SU-DHL-6 (cell line): ENCODE measurements around the gene SRRM3.
"Not testable (repeated sequence)": the region's sequence is repeated elsewhere in the genome, so short reads cannot be mapped to it uniquely, and the experiment has no call there.

Experiments
- H2AFZ ChIP-seq: fragments of 200-600 bp; sonication (generic); 2 replicates; pipeline ENCODE4 v1.6.1; 2014; ENCODE audit warnings: low read depth, mild to moderate bottlenecking, moderate library complexity, mixed read lengths, antibody characterized with exemption, low read length; ENCODE audit not compliant: severe bottlenecking
- H3F3A ChIP-seq: fragments of 200-600 bp; shearing (Covaris generic); 2 replicates; pipeline ENCODE4 v1.6.0; 2016; ENCODE audit warnings: antibody characterized with exemption, mild to moderate bottlenecking; ENCODE audit not compliant: insufficient read depth
- H3K27ac ChIP-seq: fragments of 200-600 bp; sonication (generic); 2 replicates; pipeline ENCODE4 v1.5.1; 2016; ENCODE audit warnings: low read depth, mild to moderate bottlenecking, low read length, moderate library complexity, mixed read lengths
- H3K27me3 ChIP-seq: fragments of 200-600 bp; sonication (generic), shearing (Covaris generic); 2 replicates; pipeline ENCODE4 v1.6.0; 2014; ENCODE audit warnings: mild to moderate bottlenecking, low read length
- H3K36me3 ChIP-seq: fragments of 200-600 bp; sonication (generic); 2 replicates; pipeline ENCODE4 v1.6.1; 2014; ENCODE audit warnings: mild to moderate bottlenecking, low read length, mixed read lengths
- H3K4me2 ChIP-seq: fragments of 300-600, 200-600 bp; shearing (Covaris generic), sonication (generic); 2 replicates; pipeline ENCODE4 v1.6.0; 2014; ENCODE audit warnings: low read length, low read depth, mild to moderate bottlenecking; ENCODE audit not compliant: poor library complexity, severe bottlenecking
- H3K4me3 ChIP-seq: fragments of 200-600 bp; sonication (generic); 2 replicates; pipeline ENCODE4 v1.5.1; 2014; ENCODE audit warnings: antibody characterized with exemption, low read length, mild to moderate bottlenecking, mixed read lengths; ENCODE audit not compliant: insufficient read depth, poor library complexity, severe bottlenecking
- H3K79me2 ChIP-seq: fragments of 200-600 bp; sonication (generic); 2 replicates; pipeline ENCODE4 v1.6.1; 2014; ENCODE audit warnings: mild to moderate bottlenecking, low read length, moderate library complexity; ENCODE audit not compliant: insufficient read depth
- H3K9ac ChIP-seq: fragments of 200-600 bp; sonication (generic); 2 replicates; pipeline ENCODE4 v1.7.0; 2014; ENCODE audit warnings: mild to moderate bottlenecking, low read length
- H3K9me2 ChIP-seq: fragments of 200-600 bp; sonication (generic); replicated peaks from 2 replicates; pipeline ENCODE4 v1.6.1; 2014; ENCODE audit warnings: low read length; ENCODE audit not compliant: insufficient read depth
- H3K9me3 ChIP-seq: fragments of 200-600 bp; sonication (generic); 2 replicates; pipeline ENCODE4 v1.6.1; 2014; ENCODE audit warnings: low read length, mixed read lengths; ENCODE audit not compliant: insufficient read depth
- H4K20me1 ChIP-seq: fragments of 200-600 bp; sonication (generic); 2 replicates; pipeline ENCODE4 v1.6.1; 2014; ENCODE audit warnings: low read depth, mild to moderate bottlenecking, antibody characterized with exemption, low read length, moderate library complexity, mixed read lengths
- CTCF ChIP-seq: fragments of 200-600 bp; sonication (generic); IDR thresholded peaks from one replicate; pipeline ENCODE4 v1.5.1; 2017; ENCODE audit warnings: antibody characterized with exemption, mild to moderate bottlenecking, low read length, moderate library complexity; ENCODE audit not compliant: insufficient read depth, poor library complexity, severe bottlenecking
- EZH2phosphoT487 ChIP-seq: fragments of 200-600 bp; sonication (generic), shearing (Covaris generic); conservative IDR thresholded peaks from 2 replicates; pipeline ENCODE4 v1.6.1; 2018; ENCODE audit warnings: mild to moderate bottlenecking, antibody characterized with exemption, low read length, moderate library complexity, mixed read lengths

The SRRM3 gene

DNA sequence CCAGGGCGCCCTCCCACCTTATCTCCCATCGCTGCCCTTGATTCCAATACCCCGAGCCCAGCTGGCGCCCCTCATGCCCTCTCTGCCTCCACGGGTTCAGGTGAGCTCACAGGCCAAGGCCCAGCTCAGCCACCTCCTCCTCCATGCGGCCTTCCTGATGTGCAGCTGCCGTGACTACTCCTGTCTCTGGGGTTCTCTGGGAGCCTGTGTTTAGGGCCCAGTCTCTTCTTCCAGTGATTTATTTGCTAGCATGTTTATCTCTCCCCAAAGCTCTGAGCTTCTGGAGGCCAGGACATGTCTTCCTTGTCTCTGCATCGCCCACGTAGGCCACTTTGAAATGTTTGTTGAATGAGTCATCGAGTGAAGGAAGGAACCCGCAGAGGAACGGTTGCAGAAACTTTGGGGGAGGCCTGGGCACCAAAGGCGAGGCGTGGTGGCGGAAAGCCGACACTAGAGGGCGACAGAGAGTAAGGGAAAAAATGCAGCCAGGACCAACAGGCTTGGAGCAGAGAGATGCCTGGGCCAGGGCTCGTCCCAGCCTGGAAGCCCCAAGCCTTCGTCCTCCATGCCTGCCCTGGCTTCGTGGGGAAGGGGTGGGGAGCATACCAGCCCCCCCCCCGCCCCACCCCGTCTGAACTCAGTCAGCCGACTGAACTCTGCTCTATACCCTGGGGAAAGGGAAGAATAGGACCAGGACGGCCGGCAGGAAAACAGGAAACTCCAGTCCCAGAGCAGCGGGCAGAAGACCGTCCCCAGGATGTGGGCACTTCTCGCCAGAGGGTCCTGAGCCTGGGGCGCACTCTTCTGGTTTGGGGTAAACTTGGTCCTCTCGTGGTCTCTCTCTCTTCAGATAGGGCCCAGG lies 89.9 kb downstream of the SRRM3 start:
- no peak overlapping the region for H2AFZ ChIP-seq
- no peak overlapping the region for H3K9ac ChIP-seq
- no peak overlapping the region for H3K27ac ChIP-seq
- H3K4me2 ChIP-seq = no peak overlapping the region
- H3K79me2 ChIP-seq = no peaks in the 10 kb centered on the region
- TF ChIP-seq CTCF = peak; percentile 95
- no peak for TF ChIP-seq EZH2phosphoT487
- H3K36me3 ChIP-seq = no peaks in the 10 kb centered on the region
- no peaks in the 10 kb centered on the region for H3K9me2 ChIP-seq
- no peaks in the 10 kb centered on the region for H4K20me1 ChIP-seq
- no peaks in the 10 kb centered on the region for H3F3A ChIP-seq
- H3K9me3 ChIP-seq = no peaks in the 10 kb centered on the region
- no peak overlapping the region for H3K4me3 ChIP-seq
- no peaks in the 10 kb centered on the region for H3K27me3 ChIP-seq

GRCh38 chr7:76292213-76292573 lies 90.5 kb downstream of the SRRM3 start:
- no peaks in the 10 kb centered on the region for H3K36me3 ChIP-seq

DNA sequence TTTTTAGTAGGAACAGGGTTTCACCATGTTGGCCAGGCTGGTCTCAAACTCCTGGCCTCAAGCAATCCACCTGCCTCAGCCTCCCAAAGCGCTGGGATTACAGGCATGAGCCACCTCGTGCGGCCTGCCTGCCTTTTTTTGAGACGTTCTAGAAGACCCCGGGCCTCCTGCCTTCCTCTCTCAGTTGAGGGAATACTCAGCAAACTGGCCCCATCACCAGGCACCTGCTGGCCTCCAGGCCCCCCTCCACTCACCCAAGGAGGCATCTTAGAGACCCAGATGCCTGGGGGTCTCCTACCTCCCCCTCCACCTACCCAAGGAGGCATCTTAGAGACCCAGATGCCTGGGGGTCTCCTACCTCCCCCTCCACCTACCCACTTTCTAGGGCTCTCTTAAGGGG lies 91.2 kb downstream of the SRRM3 start:
- not testable (repeated sequence) for H2AFZ ChIP-seq, H3K27me3 ChIP-seq, H3K4me3 ChIP-seq, H3K36me3 ChIP-seq, H3K79me2 ChIP-seq, H3K9me3 ChIP-seq, H3K27ac ChIP-seq, H3F3A ChIP-seq, H3K9me2 ChIP-seq, H3K9ac ChIP-seq, H4K20me1 ChIP-seq, H3K4me2 ChIP-seq

More at GRCh38 chr7:76292213-76292573, 90.5 kb downstream of the SRRM3 start:
- no peaks in the 10 kb centered on the region for H4K20me1 ChIP-seq
- no peak overlapping the region for H3K4me3 ChIP-seq
- no peaks in the 10 kb centered on the region for H3K27me3 ChIP-seq
- TF ChIP-seq CTCF (no peak), EZH2phosphoT487 (no peak)
- no peak overlapping the region for H3K27ac ChIP-seq
- H2AFZ ChIP-seq = no peak overlapping the region
- no peaks in the 10 kb centered on the region for H3K79me2 ChIP-seq
- no peaks in the 10 kb centered on the region for H3F3A ChIP-seq
- no peaks in the 10 kb centered on the region for H3K9me2 ChIP-seq
- no peak overlapping the region for H3K4me2 ChIP-seq
- H3K9me3 ChIP-seq = no peaks in the 10 kb centered on the region
- no peak overlapping the region for H3K9ac ChIP-seq

DNA sequence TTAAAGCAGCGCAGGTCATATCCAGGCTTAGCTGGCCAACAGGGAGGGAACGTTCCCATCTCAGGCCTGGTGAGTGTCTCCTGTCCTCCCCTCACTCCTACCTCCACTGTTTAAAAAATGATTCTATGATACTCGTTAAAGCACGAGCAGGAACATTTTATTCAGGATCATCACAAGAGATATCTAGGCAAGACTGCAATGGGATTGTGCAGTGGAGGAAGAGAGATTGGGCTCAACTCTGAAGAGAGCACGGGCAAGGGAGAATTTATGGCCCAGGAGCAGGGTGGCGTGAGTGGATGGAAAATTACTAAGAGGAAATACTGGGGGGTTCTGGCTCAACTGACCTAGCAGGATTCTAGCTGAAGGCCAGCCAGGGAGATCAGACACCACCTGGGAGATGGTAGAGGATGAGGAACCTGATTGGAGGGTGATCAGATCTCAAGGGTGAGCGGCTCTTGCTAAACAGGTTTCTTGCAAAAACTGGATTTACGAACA lies 91.8 kb downstream of the SRRM3 start:
- Histone ChIP-seq H4K20me1 (no peaks in the 10 kb centered on the region), H2AFZ (no peak overlapping the region), H3F3A (no peaks in the 10 kb centered on the region), H3K9me3 (no peaks in the 10 kb centered on the region), H3K9ac (no peak overlapping the region), H3K9me2 (no peaks in the 10 kb centered on the region), H3K4me2 (no peak overlapping the region), H3K27me3 (no peaks in the 10 kb centered on the region), H3K27ac (no peak overlapping the region), H3K79me2 (no peaks in the 10 kb centered on the region), H3K36me3 (no peaks in the 10 kb centered on the region), H3K4me3 (no peak overlapping the region)
- no peak for TF ChIP-seq CTCF
- TF ChIP-seq EZH2phosphoT487 = no peak
